PC-9 (cell line): Measurements from ENCODE around the gene GATA2.

Source experiments
- CTCF ChIP-seq: fragments of 200-600 bp; sonication (generic); conservative IDR thresholded peaks from 2 replicates; pipeline ENCODE4 v1.6.1; 2017; ENCODE audit warnings: mixed run types, antibody characterized with exemption, mild to moderate bottlenecking, moderate library complexity
- EZH2 ChIP-seq: fragments of 200-600 bp; sonication (generic); IDR thresholded peaks from 2 replicates; pipeline ENCODE4 v1.8.0; 2017; ENCODE audit warnings: antibody characterized with exemption, low read depth

GRCh38 chr3:128471110-128471509, 21.9 kb downstream of the GATA2 start:
- TF ChIP-seq CTCF (no peak), EZH2 (no peak)
